AML-193 (cell line): ENCODE data around the gene ABO.
"Not testable (repeated sequence)": the region's sequence is repeated elsewhere in the genome, so short reads cannot be mapped to it uniquely, and the experiment has no call there.

Experiments used
- DNase-seq, 2 experiments: peaks; one replicate each; lab custom pipeline; 2025; lab: John Stamatoyannopoulos, UW

The ABO gene

DNA sequence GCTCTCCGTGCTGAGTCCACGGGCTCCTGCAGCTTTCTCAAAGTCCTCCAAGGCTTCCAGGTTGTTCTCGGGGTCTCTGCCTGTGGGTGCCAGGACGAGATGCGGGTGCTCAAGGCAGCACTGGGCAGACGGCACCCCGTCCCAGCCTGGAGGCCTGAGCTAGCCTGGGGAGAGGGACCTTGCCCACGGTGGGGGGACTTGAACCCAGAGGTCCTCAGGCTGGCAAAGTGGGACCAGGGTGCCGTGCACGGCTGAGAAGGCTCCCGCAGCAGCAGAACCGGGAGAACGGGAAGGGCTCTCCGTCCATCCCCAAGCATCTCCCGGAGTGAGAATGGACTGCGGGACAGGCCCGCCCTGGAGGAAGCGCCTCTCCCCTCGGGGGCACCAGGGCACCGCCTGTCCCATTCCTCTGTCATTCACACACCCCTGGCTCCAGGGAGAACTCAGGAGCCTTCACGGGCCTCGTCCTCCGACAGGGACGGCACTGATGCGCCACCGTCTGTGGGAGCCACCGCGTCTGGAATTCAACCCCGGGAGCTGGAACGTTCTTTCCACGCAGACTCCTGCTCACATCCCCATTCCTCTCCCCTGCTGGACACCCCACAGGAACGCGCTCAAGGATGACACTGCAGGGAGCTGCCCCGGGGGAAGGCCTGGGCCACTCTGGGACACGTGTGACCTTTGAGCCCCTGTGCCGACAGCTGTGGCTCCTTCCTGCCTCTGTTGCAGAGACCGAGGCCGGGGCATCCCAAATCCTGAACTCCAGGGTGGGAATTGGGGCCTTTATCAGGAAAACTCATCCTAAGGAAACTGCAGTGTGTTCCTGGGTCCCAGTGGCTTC, 49.6 kb downstream of the ABO start:
- DNase-seq, result no peak

DNA sequence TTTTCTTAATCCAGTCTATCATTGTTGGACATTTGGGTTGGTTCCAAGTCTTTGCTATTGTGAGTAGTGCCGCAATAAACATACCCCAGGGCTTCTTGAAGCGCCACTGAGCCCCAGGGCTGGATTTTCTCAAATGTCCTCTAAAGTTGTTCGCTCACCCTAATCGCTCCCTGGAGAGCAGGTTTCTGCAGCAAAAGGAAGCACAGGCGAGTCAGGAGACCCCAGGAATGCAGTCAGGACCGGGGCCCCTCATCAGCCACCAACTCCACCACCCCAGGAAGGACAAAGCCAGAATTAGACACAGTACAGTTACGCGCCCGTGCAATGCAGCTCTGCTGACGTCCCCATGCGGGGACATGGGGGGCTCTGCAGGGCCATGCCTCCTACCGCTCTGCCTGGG, 50.2 kb downstream of the ABO start:
- no peak for DNase-seq

DNA sequence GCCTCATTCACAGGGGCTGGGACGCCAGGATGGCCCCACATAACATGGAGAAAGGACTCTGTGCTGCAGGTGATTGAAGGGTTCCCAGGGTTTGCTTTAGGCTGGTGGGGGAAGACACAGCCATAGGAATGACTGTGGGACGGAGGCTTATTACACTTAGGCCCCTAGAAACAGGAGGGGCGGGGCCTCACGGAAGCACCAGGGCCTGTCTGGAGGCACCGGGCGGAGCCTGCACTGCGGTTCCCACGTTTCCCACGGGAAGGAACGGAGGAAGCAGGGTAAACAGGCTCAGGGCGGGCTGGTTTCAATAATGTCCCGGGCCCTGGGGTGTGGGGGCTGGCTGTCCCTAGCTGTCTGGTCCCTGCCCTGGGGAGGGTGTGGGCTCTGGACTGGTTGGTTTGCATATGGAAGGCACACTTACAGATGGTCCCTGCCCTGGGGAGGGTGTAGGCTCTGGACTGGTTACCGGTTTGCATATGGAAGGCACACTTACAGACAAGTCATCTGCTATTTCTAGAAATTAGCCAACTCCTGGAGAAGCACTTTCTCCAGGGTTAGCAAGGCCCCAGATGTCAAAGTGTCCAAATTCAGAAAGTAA, 51.7 kb downstream of the ABO start:
- not testable (repeated sequence) for DNase-seq

DNA sequence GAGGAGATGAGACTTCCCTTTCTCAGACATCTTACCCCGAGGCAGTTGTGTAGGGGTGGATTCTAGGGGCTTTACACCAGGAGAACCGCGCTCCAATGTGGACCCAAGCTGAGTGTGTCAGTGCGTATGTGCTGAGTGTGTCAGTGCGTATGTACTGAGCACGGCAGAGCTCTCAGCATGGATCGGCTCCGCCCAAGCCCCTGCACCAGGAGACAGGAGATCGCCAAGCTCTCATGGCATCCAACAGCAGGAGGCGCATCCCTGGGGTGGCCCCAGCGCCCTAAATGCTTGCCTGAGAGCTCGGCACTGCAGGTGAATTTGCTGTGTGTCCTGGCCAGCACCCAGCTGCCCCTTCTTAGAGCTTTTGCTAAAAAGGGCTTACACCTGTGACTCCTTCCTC, 53.0 kb downstream of the ABO start:
- not testable (repeated sequence) for DNase-seq

DNA sequence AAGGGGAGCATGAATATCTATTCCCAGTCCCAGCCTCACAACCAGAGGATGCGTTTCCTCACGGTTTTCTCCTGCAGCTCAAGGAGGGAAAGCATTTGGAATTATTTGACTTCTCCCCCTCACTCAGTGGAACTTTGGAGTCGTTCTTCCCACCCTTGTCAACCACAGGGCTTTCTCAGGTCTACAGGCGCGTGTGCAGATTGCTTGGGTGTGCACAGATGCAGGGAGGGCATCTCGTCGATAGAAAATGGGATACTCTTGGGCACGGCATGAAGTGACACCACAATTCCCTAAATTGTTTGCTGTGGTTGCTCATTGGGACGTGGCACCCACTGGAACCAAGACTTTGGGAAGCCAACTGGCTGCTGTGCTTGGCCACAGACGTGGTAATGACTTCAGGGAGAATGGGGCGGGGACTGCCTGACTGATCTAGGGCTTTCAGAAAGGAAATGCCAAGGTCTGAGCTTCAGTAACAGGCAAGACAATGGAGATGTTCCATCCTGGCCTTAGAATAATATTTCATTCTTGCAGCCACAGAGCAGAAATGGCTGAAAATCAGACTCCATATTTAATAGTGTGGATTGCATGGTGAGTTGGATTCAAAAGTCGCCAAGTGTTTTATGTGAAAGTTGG, 53.7 kb downstream of the ABO start:
- DNase-seq, result no peak

DNA sequence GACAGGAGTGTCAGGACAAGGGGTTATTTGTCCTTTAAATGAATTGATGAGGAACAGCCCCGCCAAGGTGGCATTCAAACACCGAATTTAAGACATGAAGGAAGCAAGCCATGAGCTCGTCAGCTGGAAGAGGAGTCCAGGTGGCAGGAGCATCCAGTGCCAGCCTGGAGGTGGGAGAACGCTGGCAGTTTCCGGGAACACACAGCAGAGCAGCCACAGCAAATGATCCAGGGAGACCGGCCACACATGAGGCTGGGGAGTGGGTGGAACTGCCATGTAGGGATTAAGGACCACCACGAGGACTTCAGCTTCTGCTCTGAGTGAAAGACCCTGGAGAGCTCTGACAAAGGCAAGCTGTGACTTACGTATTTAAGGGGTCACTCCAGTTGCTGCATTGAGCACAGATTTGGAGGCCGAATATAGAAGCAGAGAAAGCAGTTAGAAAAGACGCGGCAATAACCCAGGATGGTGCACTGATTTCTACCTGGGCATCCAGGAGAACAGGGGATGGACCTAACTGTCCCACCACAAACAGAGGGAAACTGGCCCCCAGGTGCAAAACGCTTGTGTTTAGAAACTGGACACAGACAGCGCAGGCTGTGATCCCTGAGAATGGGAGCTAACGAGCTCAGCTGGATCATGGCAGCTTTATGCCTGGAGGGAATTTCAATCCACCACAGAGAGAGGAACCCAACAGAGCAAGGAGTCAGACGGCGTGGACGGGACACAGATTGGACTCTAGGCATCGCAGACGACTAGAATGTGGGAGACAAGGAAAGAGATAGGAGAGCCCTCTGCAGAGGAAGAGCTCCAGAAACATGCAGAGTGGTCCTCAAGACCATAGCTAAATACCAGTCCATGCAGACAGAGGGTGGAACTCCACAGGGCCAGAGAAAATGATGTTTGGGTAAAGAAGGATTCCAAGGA, 56.7 kb downstream of the ABO start:
- not testable (repeated sequence) for DNase-seq

DNA sequence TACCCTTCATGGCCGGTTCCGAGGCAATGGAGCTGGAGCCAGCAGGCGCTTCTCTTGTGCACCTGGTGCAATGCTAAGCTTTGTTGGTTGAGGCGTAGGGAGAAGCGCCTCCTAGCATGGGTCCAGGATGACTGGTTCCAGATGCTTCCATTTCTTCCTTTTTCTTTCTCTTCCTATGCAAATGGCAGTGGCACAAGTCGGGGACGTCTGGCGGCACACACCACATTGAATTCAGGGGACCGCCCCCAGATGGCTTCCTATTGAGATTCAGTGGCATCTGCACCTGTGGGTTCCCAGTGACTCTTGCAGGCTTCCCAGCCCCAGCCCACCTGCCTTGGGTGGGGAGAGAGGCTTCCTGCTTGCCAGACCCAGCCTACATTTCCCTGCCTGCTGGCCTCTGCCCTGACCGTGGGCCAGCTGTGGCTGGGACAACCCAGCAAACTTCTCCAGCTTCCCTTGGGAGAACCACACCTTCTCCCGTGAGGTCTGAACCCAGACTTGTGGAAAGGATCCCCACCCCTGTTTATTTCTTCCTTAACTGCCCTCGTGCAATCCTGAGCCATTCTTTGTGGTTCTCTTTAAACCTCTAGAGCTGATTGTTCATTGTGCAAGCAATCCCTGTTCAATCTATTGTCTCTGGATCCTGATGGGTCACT, 57.5 kb downstream of the ABO start:
- not testable (repeated sequence) for DNase-seq

DNA sequence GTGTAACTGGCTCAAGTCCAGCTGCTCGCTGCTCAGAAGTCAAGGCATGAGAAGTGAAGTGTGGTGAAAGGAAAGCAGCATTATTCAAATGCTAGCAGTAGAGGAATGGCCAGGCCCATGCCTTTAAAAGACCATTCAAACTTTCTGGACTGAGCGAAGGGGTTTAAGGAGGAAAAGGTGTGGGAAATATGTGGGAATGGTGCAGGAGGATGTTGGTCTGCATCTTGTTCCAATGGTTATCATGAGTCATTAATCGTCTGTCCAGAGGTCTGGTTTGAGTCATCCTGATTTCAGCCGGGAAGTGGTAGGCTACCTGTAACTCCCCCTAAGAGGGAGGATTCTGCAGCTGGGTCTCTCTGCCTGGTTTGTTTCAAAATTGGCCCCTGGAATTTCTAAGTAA, 60.7 kb downstream of the ABO start:
- DNase-seq, result not testable (repeated sequence)

DNA sequence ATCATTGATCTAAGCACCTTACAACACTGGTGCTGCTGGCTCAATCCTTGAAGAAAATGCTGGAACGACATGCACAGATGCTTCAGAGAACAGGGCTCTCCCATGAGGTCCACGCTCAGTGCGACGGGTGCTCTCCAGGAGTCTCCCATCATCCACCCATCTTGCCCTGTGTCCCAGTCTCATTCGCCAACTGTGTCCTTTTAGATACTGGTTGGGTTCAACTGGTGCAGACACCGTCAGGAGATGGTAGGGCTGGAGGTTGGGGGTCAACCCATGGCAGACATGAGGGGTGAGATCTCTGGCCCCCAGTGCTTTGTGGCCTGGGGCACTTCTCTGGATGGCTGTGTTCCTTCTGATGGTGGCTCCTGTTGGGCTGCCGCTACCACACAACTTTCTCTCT, 64.4 kb downstream of the ABO start:
- no peak for DNase-seq

DNA sequence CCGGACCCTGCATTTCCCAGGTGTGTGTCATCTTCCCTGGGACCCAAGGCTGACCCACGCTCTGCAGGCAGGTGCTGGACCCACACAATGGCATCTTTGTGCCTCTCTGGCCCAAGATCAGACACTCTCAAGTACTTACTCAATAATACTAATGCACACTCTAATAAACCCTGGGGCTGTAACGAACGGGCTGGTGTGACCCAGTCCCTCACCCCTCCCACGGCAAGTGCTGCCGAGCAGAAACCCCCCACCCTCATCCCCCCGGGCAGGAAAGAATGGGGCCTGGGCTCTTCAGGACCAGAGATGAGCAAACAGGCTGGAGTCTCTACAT, 64.8 kb downstream of the ABO start:
- DNase-seq, result no peak

DNA sequence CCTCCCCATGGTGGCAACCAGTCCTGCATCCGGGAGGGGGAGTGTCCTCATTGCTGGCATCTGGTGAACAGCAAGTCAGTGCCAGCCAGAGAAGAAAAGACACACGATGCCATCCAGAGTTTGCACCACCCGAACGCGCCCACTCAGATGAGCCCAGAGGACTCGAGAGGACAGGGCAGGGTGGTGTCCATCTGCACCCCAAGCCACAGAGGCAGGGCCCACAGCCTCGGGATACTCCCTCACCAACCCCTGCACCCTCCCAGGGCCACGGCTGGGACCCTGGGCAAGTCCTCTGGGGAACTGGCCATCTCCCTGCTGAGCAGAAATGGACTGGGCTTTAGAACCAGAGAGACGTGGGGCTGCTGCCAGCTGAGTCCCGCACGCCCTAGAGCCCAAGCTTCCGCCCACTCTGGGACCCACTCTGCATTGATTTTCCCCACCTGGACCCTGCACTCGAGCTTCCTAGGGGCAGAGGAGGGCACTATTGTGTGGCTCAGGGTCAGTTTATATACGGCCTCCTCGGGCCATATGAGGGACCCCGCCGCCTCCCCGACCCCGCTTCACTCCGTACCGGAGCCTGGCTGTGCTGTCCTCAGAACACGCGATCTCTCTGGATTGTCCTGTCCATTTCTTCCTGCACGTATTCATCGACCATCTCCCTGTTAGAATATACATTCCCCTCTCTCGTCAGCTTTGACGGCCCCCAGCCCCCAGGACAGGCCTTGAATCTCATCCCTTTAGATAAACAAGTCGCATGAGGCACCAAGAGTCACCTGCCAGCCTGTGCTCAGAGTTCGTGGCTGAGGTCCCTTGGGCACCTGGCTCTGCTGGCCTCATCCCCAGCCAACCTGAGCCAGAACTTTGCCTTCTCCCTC, 65.4 kb downstream of the ABO start:
- not testable (repeated sequence) for DNase-seq

DNA sequence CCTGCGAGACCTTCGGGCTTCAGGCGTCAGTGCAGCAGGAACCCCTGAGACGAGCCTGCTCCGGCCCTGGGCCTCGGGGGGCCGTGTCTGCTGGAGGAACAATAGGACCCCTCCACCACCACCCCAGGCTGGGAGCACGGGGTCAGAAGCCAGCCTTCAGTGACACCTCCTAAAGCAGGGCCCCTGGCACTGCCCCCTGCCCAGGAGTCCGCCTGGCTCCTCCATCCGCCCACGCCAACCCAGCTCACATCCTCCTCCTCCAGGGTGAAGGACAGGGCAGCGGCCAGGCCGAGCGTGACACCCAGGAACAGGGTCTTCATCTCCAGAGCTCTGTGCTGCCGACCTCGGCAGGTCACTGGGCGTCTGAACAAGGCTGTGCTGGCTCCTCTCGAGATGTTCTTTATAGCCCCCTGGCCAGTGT, 66.1 kb downstream of the ABO start, which contains the start of gene OBP2B:
OBP2B (minus strand) TSS at position 371 of the 421 bp plus-strand sequence; CDS start at position 320, 51 bp downstream.
- not testable (repeated sequence) for DNase-seq

DNA sequence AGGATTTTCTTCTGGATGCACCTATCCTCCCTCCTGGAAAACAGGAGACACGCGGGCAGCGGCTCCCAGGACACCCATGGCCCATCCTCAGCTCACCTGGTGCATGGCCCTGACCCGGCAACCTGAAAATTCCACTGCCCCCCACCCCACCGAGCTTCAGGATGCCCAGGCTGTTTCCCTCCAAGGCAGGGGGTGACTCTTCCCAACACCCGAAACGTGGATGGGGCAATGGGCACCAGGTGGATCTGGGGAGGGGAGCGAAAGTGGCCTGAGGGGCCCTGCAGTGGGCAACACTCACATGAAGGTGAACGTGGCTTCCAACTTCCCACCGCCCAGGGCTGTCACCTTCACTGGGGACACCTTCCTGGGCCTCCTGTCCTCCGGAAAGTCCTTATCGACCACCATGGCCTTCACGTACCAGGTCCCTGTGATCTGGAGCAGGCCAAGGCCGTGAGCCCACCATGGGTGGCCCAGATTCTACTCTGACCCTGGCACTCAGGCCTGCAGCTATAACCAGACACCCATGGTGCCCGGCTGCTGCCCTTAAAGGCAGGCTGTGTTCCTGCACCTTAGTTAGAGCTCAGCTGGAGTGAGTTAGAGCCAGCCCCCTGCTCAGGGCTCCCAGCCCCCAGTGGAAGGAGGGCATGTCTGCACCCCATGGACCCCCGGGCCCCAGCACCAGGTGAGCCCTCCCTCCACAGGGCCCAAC, 66.7 kb downstream of the ABO start:
- not testable (repeated sequence) for DNase-seq

DNA sequence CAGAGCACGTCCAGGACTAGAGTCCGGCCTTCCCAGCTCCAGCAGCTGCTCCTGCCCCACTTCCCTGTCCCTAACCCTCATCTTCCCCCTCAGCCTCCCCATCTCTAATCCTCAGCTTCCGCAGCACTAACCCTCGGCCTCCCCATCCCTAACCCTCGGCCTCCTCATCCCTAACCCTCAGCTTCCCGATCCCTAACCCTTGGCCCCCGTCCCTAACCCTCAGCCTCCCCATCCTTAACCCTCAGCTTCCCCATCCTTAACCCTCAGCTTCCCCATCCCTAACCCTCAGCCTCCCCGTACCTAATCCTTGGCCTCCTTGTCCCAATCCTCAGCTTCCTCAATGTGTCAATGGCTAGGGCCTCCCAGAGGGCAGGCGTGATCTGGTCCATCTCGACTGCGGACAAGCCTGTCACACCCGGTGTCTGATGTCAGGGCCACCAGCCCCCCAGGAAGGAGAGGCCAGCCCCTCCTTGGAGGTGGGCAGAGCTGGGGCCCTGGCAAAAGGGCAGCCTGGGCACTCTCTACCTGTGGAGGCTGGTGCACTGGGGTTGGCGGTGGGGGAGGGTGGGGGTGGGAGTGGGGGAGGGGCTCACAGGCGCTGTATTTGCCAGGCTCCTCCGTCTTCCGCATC, 67.3 kb downstream of the ABO start:
- no peak for DNase-seq

DNA sequence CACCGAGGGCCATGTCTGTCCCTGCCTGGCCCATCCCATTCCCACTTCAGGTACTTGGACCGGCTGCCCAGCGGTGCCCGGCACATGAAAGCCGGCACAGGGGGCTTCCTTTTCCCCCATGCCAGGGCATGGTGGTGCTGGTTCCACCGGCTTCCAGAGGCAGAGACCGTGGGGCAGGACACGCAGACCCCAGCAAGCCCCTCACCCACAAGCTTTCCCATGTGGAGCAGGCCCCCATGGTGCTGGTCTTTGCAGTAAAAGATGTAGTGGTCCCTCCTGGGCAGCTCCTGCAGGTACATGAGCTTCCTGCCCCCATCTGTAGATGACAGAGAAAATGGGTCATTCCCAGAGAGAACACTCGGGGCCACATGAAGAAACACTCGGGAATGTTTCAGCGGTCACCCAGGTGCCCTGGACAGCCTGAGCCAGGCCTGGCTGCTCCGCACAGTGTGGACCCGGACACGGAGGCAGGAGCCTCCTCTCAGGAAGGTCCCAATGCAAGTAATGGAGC, 67.9 kb downstream of the ABO start:
- no peak for DNase-seq

DNA sequence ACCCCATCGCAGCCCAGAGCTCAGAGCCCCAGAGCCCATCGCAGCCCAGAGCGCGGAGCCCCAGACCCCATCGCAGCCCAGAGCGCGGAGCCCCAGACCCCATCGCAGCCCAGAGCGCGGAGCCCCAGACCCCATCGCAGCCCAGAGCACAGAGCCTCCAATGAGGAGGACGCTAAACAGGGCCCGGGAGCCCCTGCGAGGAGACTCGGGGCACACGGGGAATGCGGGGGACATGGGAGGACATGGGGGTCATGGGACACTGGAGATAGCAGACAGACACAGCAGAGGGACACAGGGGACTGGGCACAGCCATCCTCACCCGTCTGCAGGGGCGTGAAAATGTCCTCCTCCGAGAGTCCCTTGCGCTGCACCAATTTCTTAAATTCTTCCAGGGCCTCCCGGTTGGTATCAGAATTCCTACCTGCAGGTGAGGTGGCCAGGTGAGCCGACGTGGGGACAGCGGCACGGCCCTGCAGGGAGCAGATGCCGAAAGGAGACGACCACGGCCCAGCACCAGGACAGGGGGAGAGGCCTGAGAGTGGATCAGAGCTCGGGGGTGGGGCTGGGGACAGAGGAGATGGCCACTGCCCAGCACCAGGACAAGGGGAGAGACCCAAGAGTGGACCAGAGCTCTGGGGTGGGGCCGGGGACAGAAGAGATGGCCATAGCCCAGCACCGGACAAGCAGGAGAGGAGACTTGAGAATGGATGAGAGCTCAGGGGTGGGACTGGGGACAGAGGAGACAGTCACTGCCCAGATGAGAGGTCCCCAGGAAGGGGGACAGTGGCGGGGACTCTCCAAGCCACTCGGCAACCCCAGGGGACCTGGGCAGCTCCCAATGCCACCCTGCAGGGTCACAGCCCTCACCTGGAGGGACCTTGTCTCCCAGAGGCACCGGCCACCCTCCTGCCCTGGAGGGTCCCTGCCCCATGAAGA, 68.7 kb downstream of the ABO start:
- DNase-seq, result no peak

DNA sequence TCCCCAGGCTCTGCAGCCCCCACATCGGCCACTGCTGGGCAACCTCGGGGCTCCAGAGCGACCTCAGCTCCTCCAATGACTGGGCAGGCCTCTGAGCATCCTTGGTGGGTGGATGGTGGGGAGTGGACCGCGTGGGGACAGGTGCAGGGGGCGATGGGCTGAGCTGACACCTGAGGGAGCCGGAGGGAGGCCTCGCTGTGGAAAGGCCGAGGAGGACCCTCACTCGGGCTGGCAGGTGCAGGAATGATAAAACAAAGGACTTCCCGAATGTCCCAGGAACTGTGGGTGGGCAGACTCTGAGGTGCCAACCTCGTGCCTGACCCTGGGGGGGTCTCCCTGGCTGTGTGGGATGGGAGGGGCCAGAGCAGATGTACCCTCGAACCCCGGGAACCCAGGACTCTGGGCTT, 69.5 kb downstream of the ABO start:
- DNase-seq, result not testable (repeated sequence)
